Astrocyte of the cerebellum (primary cell): Measurements from ENCODE around the gene TOE1.
"Not testable (repeated sequence)": the region's sequence is repeated elsewhere in the genome, so short reads cannot be mapped to it uniquely, and the experiment has no call there.

ENCODE experiments used
- DNase-seq: peaks from one replicate; pipeline ENCODE4 v3.0.0-alpha.2; 2011; ENCODE audit warnings: low read depth
- H3K4me3 ChIP-seq: 2 replicates; pipeline ENCODE4 v1.5.1; 2011; ENCODE audit warnings: mild to moderate bottlenecking, low read depth, low read length, moderate library complexity
- CTCF ChIP-seq: IDR thresholded peaks from 2 replicates; pipeline ENCODE4 v1.5.1; 2012; ENCODE audit warnings: low read length, low read depth, moderate library complexity, mild to moderate bottlenecking; ENCODE audit errors: missing control alignments
- in situ Hi-C: cut with HindIII; loops from 2 replicates; pipeline ENCODE4 v1.10.0; 2017; ENCODE audit warnings: low sequenced_read_pairs

Gene TOE1

GRCh38 chr1:45379524-45379923 lies 39.6 kb downstream of the TOE1 start:
- H3K4me3 ChIP-seq = no peak overlapping the region
- no peak for TF ChIP-seq CTCF
- no peak for DNase-seq
- in situ Hi-C loops = no loop called here

GRCh38 chr1:45380125-45380524 lies 40.2 kb downstream of the TOE1 start:
- no peak overlapping the region for H3K4me3 ChIP-seq
- TF ChIP-seq CTCF = no peak
- no peak for DNase-seq
- in situ Hi-C loops = no loop called here

- no peak overlapping the region for H3K4me3 ChIP-seq
- no peak for DNase-seq
- no peak for TF ChIP-seq CTCF
- in situ Hi-C loops = no loop called here
These were observed 40.8 kb downstream of the TOE1 start for GRCh38 chr1:45380730-45381129.

- DNase-seq = no peak
- in situ Hi-C loops = no loop called here
- TF ChIP-seq CTCF = no peak
- no peak overlapping the region for H3K4me3 ChIP-seq
These were observed 41.3 kb downstream of the TOE1 start for GRCh38 chr1:45381243-45381642.

GRCh38 chr1:45383191-45383590 lies 43.2 kb downstream of the TOE1 start:
- DNase-seq = no peak
- TF ChIP-seq CTCF = no peak
- H3K4me3 ChIP-seq = no peak overlapping the region
- in situ Hi-C loops = no loop called here

GRCh38 chr1:45384213-45384612 lies 44.2 kb downstream of the TOE1 start:
- H3K4me3 ChIP-seq, in situ Hi-C loops, DNase-seq: not testable (repeated sequence)

GRCh38 chr1:45385302-45385701 lies 45.3 kb downstream of the TOE1 start:
- DNase-seq = no peak
- no peak overlapping the region for H3K4me3 ChIP-seq
- in situ Hi-C loops = no loop called here
- TF ChIP-seq CTCF = no peak
